ENCODE measurements around the gene ETNPPL.

Gene ETNPPL

GRCh38 chr4:108762559-108763225 is at the start of gene ETNPPL:
Gene ETNPPL (minus strand): TSS chr4:108763053. CDS start chr4:108762898, 155 bp downstream.
- DNase-seq, result peak in 48 of 56 donors; percentile 3 to 81 (median 41)

- no peak for DNase-seq
These were observed 48.6 kb upstream of the ETNPPL start for GRCh38 chr4:108811486-108811885.

GRCh38 chr4:108810087-108810486 is 47.2 kb upstream of the ETNPPL start:
- no peak for DNase-seq

GRCh38 chr4:108804648-108805273 is 41.9 kb upstream of the ETNPPL start:
- DNase-seq, result no peak

GRCh38 chr4:108799306-108799705 is 36.5 kb upstream of the ETNPPL start:
- DNase-seq, result no peak

GRCh38 chr4:108796173-108796572 is 33.3 kb upstream of the ETNPPL start:
- DNase-seq, result no peak

- no peak for DNase-seq
These were observed 32.9 kb upstream of the ETNPPL start for GRCh38 chr4:108795733-108796132.

- peak in 1 of 56 donors; percentile 10 for DNase-seq
These were observed 31.3 kb upstream of the ETNPPL start for GRCh38 chr4:108794136-108794535.

- DNase-seq, result no peak
These were observed 30.6 kb upstream of the ETNPPL start for GRCh38 chr4:108793415-108793814.

GRCh38 chr4:108788731-108789130 is 25.9 kb upstream of the ETNPPL start:
- no peak for DNase-seq

GRCh38 chr4:108787724-108788123 is 24.9 kb upstream of the ETNPPL start:
- no peak for DNase-seq

- no peak for DNase-seq
These were observed 24.3 kb upstream of the ETNPPL start for GRCh38 chr4:108787106-108787505.

- no peak for DNase-seq
These were observed 23.5 kb upstream of the ETNPPL start for GRCh38 chr4:108786351-108786750.

- no peak for DNase-seq
These were observed 21.0 kb upstream of the ETNPPL start for GRCh38 chr4:108783665-108784463.

GRCh38 chr4:108779958-108780357 is 17.1 kb upstream of the ETNPPL start:
- DNase-seq, result no peak

- no peak for DNase-seq
These were observed 14.5 kb upstream of the ETNPPL start for GRCh38 chr4:108777388-108777787.

- no peak for DNase-seq
These were observed 13.1 kb upstream of the ETNPPL start for GRCh38 chr4:108775921-108776320.

- DNase-seq, result peak in 43 of 56 donors; percentile 1 to 73 (median 30)
These were observed 12.1 kb upstream of the ETNPPL start for GRCh38 chr4:108774809-108775530.

GRCh38 chr4:108772402-108772801 is 9.5 kb upstream of the ETNPPL start:
- DNase-seq, result no peak

GRCh38 chr4:108766058-108766457 is 3.2 kb upstream of the ETNPPL start:
- DNase-seq, result no peak

- no peak for DNase-seq
These were observed 1.1 kb upstream of the ETNPPL start for GRCh38 chr4:108763986-108764385.

GRCh38 chr4:108763226-108763593 is 357 bp upstream of the ETNPPL start:
- no peak for DNase-seq

Data from amygdala (tissue), 56 donors.